ENCODE results near the gene HLA-A.

HLA-A gene

DNA sequence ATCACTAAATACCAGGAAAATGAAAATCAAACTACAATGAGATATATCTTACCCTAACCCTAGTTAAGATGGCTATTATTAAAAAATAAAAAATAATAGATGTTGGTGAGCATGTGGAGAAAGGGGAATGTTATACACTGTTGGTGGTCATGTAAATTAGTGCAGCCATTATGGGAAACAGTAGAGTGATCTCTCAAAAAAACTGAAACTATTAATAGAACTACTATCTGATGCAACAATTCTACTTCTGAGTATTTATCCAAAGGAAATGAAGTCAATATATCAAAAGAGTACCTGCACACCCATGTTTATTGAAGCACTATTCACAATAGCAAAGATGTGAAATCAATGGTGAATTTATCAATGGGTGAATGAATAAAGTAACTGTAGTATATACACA lies 48.6 kb downstream of the HLA-A start:
- H3K9me3 ChIP-seq (ENCODE audit: control insufficient read depth, insufficient read depth, low read depth, low read length), result no peaks in the 10 kb centered on the region

DNA sequence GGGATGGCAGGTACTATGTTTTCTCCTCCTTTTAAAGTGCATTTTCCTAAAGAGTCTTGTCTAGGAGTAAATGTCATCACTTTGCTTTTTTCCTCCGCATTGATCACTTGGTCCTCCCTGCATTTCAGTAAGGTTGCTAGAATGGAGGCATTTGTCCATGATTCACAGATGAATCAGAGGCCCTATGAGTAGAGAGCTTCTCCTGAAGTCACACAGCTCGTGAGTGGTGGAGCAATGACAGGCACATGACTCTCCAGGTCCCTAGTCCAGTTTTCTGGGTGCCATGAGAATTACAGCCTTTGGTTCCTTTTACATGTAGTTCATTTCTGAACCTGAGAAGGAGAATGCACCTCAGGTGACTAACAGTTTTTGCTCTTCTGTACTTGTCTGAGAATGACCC lies 50.5 kb downstream of the HLA-A start:
- H3K4me3 ChIP-seq (ENCODE audit: low read depth, low read length), result no peak overlapping the region
- no peaks in the 10 kb centered on the region for H3K9me3 ChIP-seq (ENCODE audit: control insufficient read depth, insufficient read depth, low read depth, low read length)
- no peaks in the 10 kb centered on the region for H3K4me1 ChIP-seq (ENCODE audit: control insufficient read depth, insufficient read depth, low read length)
- H3K9ac ChIP-seq (ENCODE audit: low read length), result no peak overlapping the region
- no peaks in the 10 kb centered on the region for H3K36me3 ChIP-seq (ENCODE audit: control insufficient read depth, insufficient read depth, low read length)
- no peak overlapping the region for H3K27ac ChIP-seq (ENCODE audit: low read depth, low read length)
- H3K27me3 ChIP-seq (ENCODE audit: control insufficient read depth, insufficient read depth, low read length), result peaks cover 20% of the 10 kb centered on the region

More for the DNA sequence above, 48.6 kb downstream of the HLA-A start:
- no peaks in the 10 kb centered on the region for H3K4me1 ChIP-seq (ENCODE audit: control insufficient read depth, insufficient read depth, low read length)
- H3K9ac ChIP-seq (ENCODE audit: low read length), result no peak overlapping the region
- H3K36me3 ChIP-seq (ENCODE audit: control insufficient read depth, insufficient read depth, low read length), result no peaks in the 10 kb centered on the region
- H3K27ac ChIP-seq (ENCODE audit: low read depth, low read length), result no peak overlapping the region
- peaks cover 14% of the 10 kb centered on the region for H3K27me3 ChIP-seq (ENCODE audit: control insufficient read depth, insufficient read depth, low read length)
- H3K4me3 ChIP-seq (ENCODE audit: low read depth, low read length), result no peak overlapping the region

DNA sequence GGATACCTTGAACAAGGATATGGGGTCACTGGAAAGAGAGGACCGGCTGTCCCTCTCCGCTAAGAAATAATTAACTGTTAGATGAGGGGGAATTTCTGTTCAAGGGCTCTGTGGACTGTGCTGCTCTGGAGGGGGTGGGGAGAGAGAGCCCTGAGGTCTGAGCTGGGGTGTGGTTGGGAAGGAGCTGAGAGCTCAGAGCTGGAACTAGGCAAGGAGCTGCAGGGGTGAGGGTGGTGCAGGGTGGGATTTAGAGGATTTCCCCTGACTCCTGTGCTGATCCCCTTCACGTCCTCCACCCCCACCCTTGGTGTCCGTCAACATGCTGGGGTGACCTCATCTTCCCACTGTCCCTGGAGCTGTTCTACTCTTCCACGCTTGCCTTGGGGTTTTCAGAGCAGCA lies 52.5 kb downstream of the HLA-A start:
- H3K9ac ChIP-seq (ENCODE audit: low read length), result no peak overlapping the region
- H3K4me3 ChIP-seq (ENCODE audit: low read depth, low read length), result no peak overlapping the region
- H3K27ac ChIP-seq (ENCODE audit: low read depth, low read length), result no peak overlapping the region
- no peaks in the 10 kb centered on the region for H3K9me3 ChIP-seq (ENCODE audit: control insufficient read depth, insufficient read depth, low read depth, low read length)
- H3K4me1 ChIP-seq (ENCODE audit: control insufficient read depth, insufficient read depth, low read length), result no peaks in the 10 kb centered on the region
- peaks cover 30% of the 10 kb centered on the region for H3K27me3 ChIP-seq (ENCODE audit: control insufficient read depth, insufficient read depth, low read length)
- H3K36me3 ChIP-seq (ENCODE audit: control insufficient read depth, insufficient read depth, low read length), result no peaks in the 10 kb centered on the region

DNA sequence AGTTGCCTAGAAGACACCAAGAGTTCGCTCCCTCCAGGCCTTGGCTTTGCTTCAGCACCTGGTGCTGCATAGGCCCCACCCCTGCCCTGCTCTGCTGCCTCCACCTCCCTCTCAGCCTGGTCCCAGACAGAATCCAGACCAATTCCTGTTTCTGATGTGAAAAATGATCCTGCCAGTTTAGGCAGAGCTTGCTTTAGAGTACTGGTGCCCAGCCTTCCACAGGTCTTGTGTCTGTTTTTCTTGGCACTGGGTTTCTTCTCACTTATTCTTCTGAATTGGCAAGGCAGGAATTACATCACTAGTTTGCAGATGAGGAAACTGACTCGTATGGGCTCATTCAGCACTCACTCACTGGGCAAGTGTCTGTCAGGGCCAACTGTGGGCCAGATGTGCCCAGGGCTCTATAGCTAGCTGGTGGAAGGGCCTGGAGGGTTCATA lies 53.0 kb downstream of the HLA-A start:
- Histone ChIP-seq H3K27me3 (ENCODE audit: control insufficient read depth, insufficient read depth, low read length) (peaks cover 30% of the 10 kb centered on the region), H3K9me3 (ENCODE audit: control insufficient read depth, insufficient read depth, low read depth, low read length) (no peaks in the 10 kb centered on the region), H3K4me3 (ENCODE audit: low read depth, low read length) (no peak overlapping the region), H3K36me3 (ENCODE audit: control insufficient read depth, insufficient read depth, low read length) (no peaks in the 10 kb centered on the region), H3K27ac (ENCODE audit: low read depth, low read length) (no peak overlapping the region), H3K4me1 (ENCODE audit: control insufficient read depth, insufficient read depth, low read length) (no peaks in the 10 kb centered on the region), H3K9ac (ENCODE audit: low read length) (no peak overlapping the region)

Measured in HUES6 (cell line).